MCF 10A (cell line): ENCODE results near the gene CA6. TPM values are rescaled to one million over a fixed set of nuclear protein-coding genes. Genes with fewer than 3 reads are reported as not detected.
"Not testable (repeated sequence)": the region's sequence is repeated elsewhere in the genome, so short reads cannot be mapped to it uniquely, and the experiment has no call there.

Experiments used
- BruUV-seq: library from RNA; stranded (reverse); fragments of 400-500 nt; replicated peaks from 2 replicates; lab custom pipeline; 2021; lab: Mats Ljungman, UMichigan
- CTCF ChIA-PET: fragments of 300-600 bp; sonication (Branson Sonifier 250); formaldehyde crosslinking; extraction: SDS; loops from one replicate; lab custom pipeline; 2021; ENCODE audit warnings: antibody characterized with exemption, inconsistent platforms; lab: Yijun Ruan, JAX
- POLR2A ChIA-PET: fragments of 300-600, 350-650 bp; sonication (Branson Sonifier 250); formaldehyde crosslinking; extraction: SDS; loops from one replicate; lab custom pipeline; 2020; ENCODE audit warnings: antibody characterized with exemption, inconsistent platforms; lab: Yijun Ruan, JAX
- DNase-seq: peaks from one replicate; pipeline ENCODE4 v3.0.0-alpha.2; 2018; ENCODE audit not compliant: unreplicated experiment
- H3K27ac Mint-ChIP-seq: one replicate; pipeline ENCODE4 v1.8.0; 2022; ENCODE audit warnings: mild to moderate bottlenecking, low read depth, mixed read lengths; ENCODE audit not compliant: unreplicated experiment
- H3K27me3 Mint-ChIP-seq: one replicate; pipeline ENCODE4 v1.8.0; 2022; ENCODE audit warnings: mixed read lengths; ENCODE audit not compliant: insufficient read depth, unreplicated experiment
- H3K36me3 Mint-ChIP-seq: one replicate; pipeline ENCODE4 v1.8.0; 2022; ENCODE audit warnings: mild to moderate bottlenecking, moderate library complexity, mixed read lengths; ENCODE audit not compliant: insufficient read depth, unreplicated experiment
- H3K4me1 Mint-ChIP-seq: one replicate; pipeline ENCODE4 v1.8.0; 2022; ENCODE audit warnings: mixed read lengths; ENCODE audit not compliant: insufficient read depth, unreplicated experiment
- H3K4me3 Mint-ChIP-seq: one replicate; pipeline ENCODE4 v1.8.0; 2022; ENCODE audit warnings: mild to moderate bottlenecking, moderate library complexity, mixed read lengths; ENCODE audit not compliant: unreplicated experiment
- H3K9me3 Mint-ChIP-seq: one replicate; pipeline ENCODE4 v1.8.0; 2022; ENCODE audit warnings: mixed read lengths; ENCODE audit not compliant: unreplicated experiment
- CTCF ChIP-seq: fragments of 200-600 bp; IDR thresholded peaks from one replicate; pipeline ENCODE4 v1.8.0; 2022; ENCODE audit warnings: antibody characterized with exemption, mild to moderate bottlenecking; ENCODE audit not compliant: unreplicated experiment
- intact Hi-C: fragments of 100-400 bp; cut with micrococcal nuclease; formaldehyde crosslinking; loops from 2 replicates; pipeline ENCODE4 v1.14.1; 2022
- total RNA-seq: library from RNA; stranded (reverse); gene quantifications from 2 replicates; pipeline ENCODE4 v1.2.3, GENCODE V29; 2022

Gene CA6
- total RNA-seq, 1 experiment from 2014 or later: not detected

GRCh38 chr1:9020305-9020704 is 74.6 kb downstream of the CA6 start:
- Mint-ChIP-seq H3K9me3 (no peaks in the 10 kb centered on the region), H3K27me3 (no peaks in the 10 kb centered on the region), H3K36me3 (no peaks in the 10 kb centered on the region), H3K4me1 (no peaks in the 10 kb centered on the region), H3K4me3 (no peak overlapping the region), H3K27ac (no peak overlapping the region)
- DNase-seq: no peak
- intact Hi-C loops: no loop called here
- POLR2A ChIA-PET: interaction anchor here (0.7 kb wide), 1 partner anchor 14 kb away, joined by 3 read pairs; no protein-coding TSS in a partner anchor
- CTCF ChIA-PET: interaction anchor here (1.6 kb wide), 1 partner anchor 16 kb away, joined by 4 read pairs; no protein-coding TSS in a partner anchor
- no peak for TF ChIP-seq CTCF
- BruUV-seq: no TSS peak

GRCh38 chr1:9022026-9022738 is 76.5 kb downstream of the CA6 start:
- not testable (repeated sequence) for H3K27ac Mint-ChIP-seq

GRCh38 chr1:9022773-9023172 is 77.1 kb downstream of the CA6 start:
- H3K4me3 Mint-ChIP-seq: no peak overlapping the region
- POLR2A ChIA-PET: interaction anchor here (1.0 kb wide), 1 partner anchor 10 kb away, joined by 4 read pairs; no protein-coding TSS in a partner anchor
- H3K36me3 Mint-ChIP-seq: no peaks in the 10 kb centered on the region
- CTCF ChIA-PET: interaction anchor here (0.6 to 0.7 kb wide), 2 partner anchors 33 to 106 kb away, joined by 3 to 7 read pairs; partner anchors contain the start of gene GPR157
- TF ChIP-seq CTCF: no peak
- intact Hi-C loops: no loop called here
- no peak overlapping the region for H3K27ac Mint-ChIP-seq
- no TSS peak for BruUV-seq
- H3K27me3 Mint-ChIP-seq: no peaks in the 10 kb centered on the region
- no peaks in the 10 kb centered on the region for H3K4me1 Mint-ChIP-seq
- DNase-seq: no peak
- no peaks in the 10 kb centered on the region for H3K9me3 Mint-ChIP-seq

More at GRCh38 chr1:9022026-9022738, 76.5 kb downstream of the CA6 start:
- H3K36me3 Mint-ChIP-seq, CTCF ChIA-PET, H3K27me3 Mint-ChIP-seq, H3K9me3 Mint-ChIP-seq, BruUV-seq, H3K4me1 Mint-ChIP-seq, intact Hi-C loops, H3K4me3 Mint-ChIP-seq, DNase-seq: not testable (repeated sequence)
- POLR2A ChIA-PET: interaction anchor here (1.0 kb wide), 1 partner anchor 9 kb away, joined by 4 read pairs; no protein-coding TSS in a partner anchor

Other genes starting within 250 kb of the CA6 start
- gene RERE, start 128.2 kb upstream of the CA6 start, total RNA-seq: 36.8 and 48.4 TPM in 2 replicates
- gene ENO1, start 67.2 kb upstream of the CA6 start, total RNA-seq: 2,592 and 2,811 TPM in 2 replicates
- gene SLC2A7, start 80.6 kb downstream of the CA6 start, total RNA-seq: not detected in 2 replicates
- 0.39 and 0.61 TPM in 2 replicates for gene SLC2A5, start 123.8 kb downstream of the CA6 start, total RNA-seq
- 8.1 and 12.7 TPM in 2 replicates for gene GPR157, start 183.2 kb downstream of the CA6 start, total RNA-seq